Right lobe of liver (tissue), 4 donors: ENCODE measurements around the gene TRIO.

ENCODE experiments used
- CTCF ChIP-seq, 4 donors: fragments of 200-600 bp in 3 of 4; fragments of 450-650 bp in 1 of 4; IDR thresholded peaks; one replicate each; pipeline versions ENCODE4 v1.5.1 to v1.8.0; 2016 to 2022; ENCODE audit warnings: antibody characterized with exemption in 4 of 4, mild to moderate bottlenecking in 2 of 4
- POLR2A ChIP-seq: fragments of 450-650 bp; IDR thresholded peaks from one replicate; pipeline ENCODE4 v1.6.1; 2017; ENCODE audit warnings: antibody characterized with exemption, mild to moderate bottlenecking
- donor health status: DM: no; HTN: no; CAD: no.
- donor health status: DM: no; HTN: no; CAD: no.
- donor health status: DM: no; HTN: yes; CAD: no.

DNA sequence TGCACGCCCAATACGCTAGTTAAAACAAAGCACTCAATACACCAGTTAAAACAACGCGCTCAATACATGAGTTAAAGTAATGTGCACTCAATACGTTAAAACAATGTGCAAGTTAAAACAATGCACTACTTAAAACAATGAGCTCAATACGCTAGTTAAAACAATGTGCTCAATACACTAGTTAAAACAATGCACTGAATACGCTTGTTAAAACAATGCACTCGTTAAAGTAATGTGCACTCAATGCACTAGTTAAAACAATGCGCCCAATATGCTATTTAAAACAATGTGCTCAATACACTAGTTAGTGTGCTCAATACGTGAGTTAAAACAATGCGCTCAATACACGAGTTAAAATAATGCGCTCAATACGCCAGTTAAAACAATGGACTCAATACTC is 185.0 kb downstream of the TRIO start:
- no peak for TF ChIP-seq CTCF (IDR thresholded peaks at IDR 0.05)
- no peak for TF ChIP-seq POLR2A
